Neuronal stem cell (in vitro differentiated cells): Measurements from ENCODE around the gene VSIG2.

Experiments used
- DNase-seq: peaks from one replicate; pipeline ENCODE4 v3.0.0-alpha.2; 2013; ENCODE audit warnings: low spot score
- H2AFZ ChIP-seq: one replicate; pipeline ENCODE4 v1.6.1; 2013; ENCODE audit warnings: mild to moderate bottlenecking, low read length, inconsistent platforms
- H2AK5ac ChIP-seq: 2 replicates; pipeline ENCODE4 v1.6.1; 2013; ENCODE audit warnings: low read depth, mild to moderate bottlenecking, inconsistent platforms, low read length, moderate library complexity, mixed read lengths
- H2BK120ac ChIP-seq: 2 replicates; pipeline ENCODE4 v1.6.1; 2013; ENCODE audit warnings: low read depth, mild to moderate bottlenecking, inconsistent platforms, low read length, moderate library complexity, mixed read lengths
- H2BK12ac ChIP-seq: one replicate; pipeline ENCODE4 v1.6.1; 2013; ENCODE audit warnings: low read length, inconsistent platforms
- H2BK15ac ChIP-seq: 2 replicates; pipeline ENCODE4 v1.6.1; 2013; ENCODE audit warnings: mild to moderate bottlenecking, low read length, inconsistent platforms, mixed read lengths
- H2BK5ac ChIP-seq: one replicate; pipeline ENCODE4 v1.6.1; 2013; ENCODE audit warnings: inconsistent platforms, mild to moderate bottlenecking, low read length, moderate library complexity
- H3K14ac ChIP-seq: one replicate; pipeline ENCODE4 v1.6.1; 2013; ENCODE audit warnings: low read length, inconsistent platforms
- H3K18ac ChIP-seq: 2 replicates; pipeline ENCODE4 v1.6.1; 2013; ENCODE audit warnings: low read length, inconsistent platforms
- H3K23ac ChIP-seq: 2 replicates; pipeline ENCODE4 v1.6.1; 2013; ENCODE audit warnings: low read depth, mild to moderate bottlenecking, mixed read lengths, low read length, inconsistent platforms; ENCODE audit not compliant: poor library complexity
- H3K27ac ChIP-seq: replicated peaks from 3 replicates; pipeline ENCODE4 v1.5.1; 2013; ENCODE audit warnings: low read length, inconsistent platforms
- H3K27me3 ChIP-seq, 3 experiments: 2 replicates each; pipeline ENCODE4 v1.6.1; 2013; ENCODE audit warnings: low read length in 3 of 3, mild to moderate bottlenecking in 2 of 3, inconsistent platforms in 1 of 3, low read depth in 1 of 3, mixed read lengths in 1 of 3, moderate library complexity in 1 of 3; ENCODE audit not compliant: control insufficient read depth in 3 of 3, insufficient read depth in 3 of 3
- H3K36me3 ChIP-seq, 2 donors: replicated peaks in 1 of 2; 2 replicates each; pipeline ENCODE4 v1.6.1; 2013; ENCODE audit warnings: low read length in 2 of 2; ENCODE audit not compliant: control insufficient read depth in 2 of 2, insufficient read depth in 2 of 2
- H3K4ac ChIP-seq: 2 replicates; pipeline ENCODE4 v1.6.1; 2013; ENCODE audit warnings: inconsistent platforms, mild to moderate bottlenecking, low read length, moderate library complexity
- H3K4me1 ChIP-seq, 2 donors: 1 replicate in 1 of 2; 2 replicates in 1 of 2; pipeline ENCODE4 v1.6.1; 2013; ENCODE audit warnings: low read length in 2 of 2, low read depth in 1 of 2; ENCODE audit not compliant: control insufficient read depth in 2 of 2, insufficient read depth in 1 of 2
- H3K4me2 ChIP-seq: one replicate; pipeline ENCODE4 v1.6.1; 2013; ENCODE audit warnings: mild to moderate bottlenecking, low read length, inconsistent platforms; ENCODE audit not compliant: insufficient read depth, poor library complexity, severe bottlenecking
- H3K4me3 ChIP-seq, 2 donors: 2 replicates each; pipeline ENCODE4 v1.5.1; 2013; ENCODE audit warnings: low read length in 2 of 2, mild to moderate bottlenecking in 2 of 2, inconsistent platforms in 1 of 2, moderate library complexity in 1 of 2
- H3K79me1 ChIP-seq: one replicate; pipeline ENCODE4 v1.6.1; 2013; ENCODE audit warnings: low read depth, mild to moderate bottlenecking, inconsistent platforms, low read length, moderate library complexity
- H3K9ac ChIP-seq: one replicate; pipeline ENCODE4 v1.6.1; 2013; ENCODE audit warnings: mild to moderate bottlenecking, low read depth, low read length, inconsistent platforms; ENCODE audit not compliant: poor library complexity
- H3K9me3 ChIP-seq, 2 donors: replicated peaks in 1 of 2; 2 replicates each; pipeline versions ENCODE3 to v1.6.1; 2013; ENCODE audit warnings: low read length in 2 of 2, mild to moderate bottlenecking in 2 of 2, inconsistent platforms in 1 of 2, low read depth in 1 of 2, mixed read lengths in 1 of 2, moderate library complexity in 1 of 2; ENCODE audit not compliant: control insufficient read depth in 2 of 2, insufficient read depth in 1 of 2
- H4K8ac ChIP-seq: one replicate; pipeline ENCODE4 v1.6.1; 2013; ENCODE audit warnings: low read depth, mild to moderate bottlenecking, inconsistent platforms, low read length, moderate library complexity
- H4K91ac ChIP-seq: one replicate; pipeline ENCODE4 v1.6.1; 2013; ENCODE audit warnings: low read length, low read depth, mild to moderate bottlenecking, inconsistent platforms; ENCODE audit not compliant: poor library complexity
- WGBS, 2 donors: extraction: QIAGEN DNeasy Blood & Tissue Kit; methylation state at CpG; one replicate each; pipeline ENCODE4 v1.1.7; 2013; ENCODE audit warnings: missing lambda C conversion rate in 2 of 2, mixed read lengths in 1 of 2; ENCODE audit not compliant: insufficient read length in 2 of 2, insufficient replicate concordance in 1 of 2; ENCODE audit errors: extremely low coverage in 2 of 2; 5-methylcytosine and 5-hydroxymethylcytosine counted together

VSIG2 gene

GRCh38 chr11:124751391-124751740, 689 bp downstream of the VSIG2 start:
- Histone ChIP-seq H3K9me3 (peaks cover under 1 to 9% of the 10 kb centered on the region in 2 donors), H2AK5ac (no peak overlapping the region), H3K36me3 (peaks cover 0 to 9% of the 10 kb centered on the region in 2 donors), H2AFZ (no peak overlapping the region), H2BK15ac (no peak overlapping the region), H3K4me3 (no peak overlapping the region), H3K23ac (peak overlapping the region; percentile 29), H3K9ac (no peak overlapping the region), H3K4me1 (peaks cover 9 to 15% of the 10 kb centered on the region in 2 donors), H3K4ac (no peak overlapping the region), H2BK5ac (no peak overlapping the region), H3K4me2 (no peak overlapping the region), H3K14ac (peak overlapping the region; percentile 49), H3K79me1 (no peaks in the 10 kb centered on the region), H2BK120ac (no peak overlapping the region), H3K18ac (no peak overlapping the region), H4K8ac (peak overlapping the region; percentile 45), H3K27me3 (peaks cover 0 to 88% (median 57%) of the 10 kb centered on the region in 3 experiments), H2BK12ac (no peak overlapping the region), H4K91ac (no peak overlapping the region), H3K27ac (no peak overlapping the region)
- WGBS, 2 donors, result no CpG with 5 or more reads among the region's 11 CpGs
- no peak for DNase-seq

GRCh38 chr11:124749912-124750311, 2.1 kb downstream of the VSIG2 start:
- H3K23ac ChIP-seq, result no peak overlapping the region
- no peak overlapping the region for H2AK5ac ChIP-seq
- H2BK120ac ChIP-seq, result no peak overlapping the region
- WGBS, 2 donors, result no CpG with 5 or more reads among the region's 1 CpG
- H3K9ac ChIP-seq, result no peak overlapping the region
- no peak overlapping the region for H3K18ac ChIP-seq
- no peak overlapping the region for H2AFZ ChIP-seq
- peaks cover 2 to 12% of the 10 kb centered on the region in 2 donors for H3K9me3 ChIP-seq
- no peak overlapping the region for H3K27ac ChIP-seq
- H2BK12ac ChIP-seq, result no peak overlapping the region
- H4K8ac ChIP-seq, result no peak overlapping the region
- peaks cover 0 to 96% (median 67%) of the 10 kb centered on the region in 3 experiments for H3K27me3 ChIP-seq
- no peak overlapping the region for H2BK15ac ChIP-seq
- no peak for DNase-seq
- H3K79me1 ChIP-seq, result no peaks in the 10 kb centered on the region
- H3K4ac ChIP-seq, result no peak overlapping the region
- H2BK5ac ChIP-seq, result no peak overlapping the region
- peaks cover 7 to 19% of the 10 kb centered on the region in 2 donors for H3K4me1 ChIP-seq
- H3K14ac ChIP-seq, result no peak overlapping the region
- no peak overlapping the region for H4K91ac ChIP-seq
- peaks cover 0 to 17% of the 10 kb centered on the region in 2 donors for H3K36me3 ChIP-seq
- H3K4me2 ChIP-seq, result no peak overlapping the region
- no peak overlapping the region for H3K4me3 ChIP-seq

- peak overlapping the region; percentile 68 for H2BK12ac ChIP-seq
- no peak overlapping the region for H4K8ac ChIP-seq
- H3K4ac ChIP-seq, result no peak overlapping the region
- peak overlapping the region in 1 of 2 donors; percentile 53 for H3K4me3 ChIP-seq
- H3K27ac ChIP-seq, result no peak overlapping the region
- H3K14ac ChIP-seq, result peak overlapping the region; percentile 26
- H2AFZ ChIP-seq, result no peak overlapping the region
- H3K79me1 ChIP-seq, result no peaks in the 10 kb centered on the region
- peaks cover 0 to 17% of the 10 kb centered on the region in 2 donors for H3K36me3 ChIP-seq
- DNase-seq, result no peak
- no CpG with 5 or more reads among the region's 12 CpGs for WGBS, 2 donors
- peak overlapping the region; percentile 48 for H2AK5ac ChIP-seq
- peak overlapping the region; percentile 56 for H3K23ac ChIP-seq
- no peak overlapping the region for H2BK120ac ChIP-seq
- no peak overlapping the region for H4K91ac ChIP-seq
- H3K4me2 ChIP-seq, result no peak overlapping the region
- H2BK5ac ChIP-seq, result no peak overlapping the region
- peaks cover 2 to 12% of the 10 kb centered on the region in 2 donors for H3K9me3 ChIP-seq
- H3K18ac ChIP-seq, result peak overlapping the region; percentile 56
- H3K4me1 ChIP-seq, result peaks cover 0 to 12% of the 10 kb centered on the region in 2 donors
- peaks cover 0 to 100% (median 71%) of the 10 kb centered on the region in 3 experiments for H3K27me3 ChIP-seq
- no peak overlapping the region for H3K9ac ChIP-seq
- H2BK15ac ChIP-seq, result peak overlapping the region; percentile 39
These were observed 3.3 kb downstream of the VSIG2 start for GRCh38 chr11:124748481-124749343.

GRCh38 chr11:124748100-124748418, 4.0 kb downstream of the VSIG2 start:
- no peak overlapping the region for H2AFZ ChIP-seq
- H3K4me1 ChIP-seq, result peaks cover 0 to 12% of the 10 kb centered on the region in 2 donors
- no peak overlapping the region for H3K4ac ChIP-seq
- no peak overlapping the region for H3K27ac ChIP-seq
- no peak overlapping the region for H3K9ac ChIP-seq
- H3K36me3 ChIP-seq, result peaks cover 0 to 20% of the 10 kb centered on the region in 2 donors
- peak overlapping the region; percentile 48 for H2AK5ac ChIP-seq
- H2BK12ac ChIP-seq, result no peak overlapping the region
- no peak overlapping the region for H2BK120ac ChIP-seq
- no peaks in the 10 kb centered on the region for H3K79me1 ChIP-seq
- no peak overlapping the region for H4K8ac ChIP-seq
- H3K14ac ChIP-seq, result peak overlapping the region; percentile 26
- peaks cover 2 to 13% of the 10 kb centered on the region in 2 donors for H3K9me3 ChIP-seq
- H2BK15ac ChIP-seq, result peak overlapping the region; percentile 39
- DNase-seq, result no peak
- H2BK5ac ChIP-seq, result no peak overlapping the region
- H3K4me2 ChIP-seq, result no peak overlapping the region
- H3K23ac ChIP-seq, result peak overlapping the region; percentile 56
- no peak overlapping the region for H3K4me3 ChIP-seq
- no CpG with 5 or more reads among the region's 7 CpGs for WGBS, 2 donors
- peaks cover 0 to 100% (median 72%) of the 10 kb centered on the region in 3 experiments for H3K27me3 ChIP-seq
- H3K18ac ChIP-seq, result peak overlapping the region; percentile 61
- no peak overlapping the region for H4K91ac ChIP-seq
